AML-193 (cell line): ENCODE results near the gene AP2B1.
A peak's percentile ranks its signal among the peaks of the same experiment; 100 is the strongest.

Source experiments
- DNase-seq, 2 experiments: peaks; one replicate each; lab custom pipeline; 2025; lab: John Stamatoyannopoulos, UW

Gene AP2B1

DNA sequence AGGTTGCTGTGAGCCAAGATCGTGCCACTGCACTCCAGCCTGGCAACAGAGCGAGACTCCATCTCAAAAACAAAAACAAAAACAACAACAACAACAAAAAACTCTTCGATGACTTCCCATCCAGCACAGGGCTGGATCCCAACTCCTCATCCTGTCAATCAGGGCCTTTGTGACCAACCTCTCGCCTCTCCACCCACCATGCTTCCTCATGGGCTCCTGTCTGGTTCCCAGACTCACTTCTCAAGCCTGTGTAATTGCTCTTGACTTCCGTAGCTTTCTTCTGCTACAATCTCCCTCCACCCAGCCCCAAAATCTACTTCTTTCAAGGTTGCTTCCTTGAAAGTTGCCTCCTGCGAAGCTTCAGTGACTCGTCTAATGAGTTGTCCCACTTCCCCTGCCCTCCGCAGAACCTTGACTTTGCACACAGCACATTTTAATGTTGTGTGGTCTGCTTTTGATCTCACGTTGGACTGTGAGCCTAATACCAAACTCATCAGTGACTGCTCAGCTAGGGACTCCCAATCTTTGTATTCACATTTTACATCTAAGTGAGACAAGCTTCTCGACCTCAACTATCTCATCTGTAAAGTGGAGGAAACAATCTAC is 143.4 kb downstream of the AP2B1 start:
- DNase-seq = no peak

DNA sequence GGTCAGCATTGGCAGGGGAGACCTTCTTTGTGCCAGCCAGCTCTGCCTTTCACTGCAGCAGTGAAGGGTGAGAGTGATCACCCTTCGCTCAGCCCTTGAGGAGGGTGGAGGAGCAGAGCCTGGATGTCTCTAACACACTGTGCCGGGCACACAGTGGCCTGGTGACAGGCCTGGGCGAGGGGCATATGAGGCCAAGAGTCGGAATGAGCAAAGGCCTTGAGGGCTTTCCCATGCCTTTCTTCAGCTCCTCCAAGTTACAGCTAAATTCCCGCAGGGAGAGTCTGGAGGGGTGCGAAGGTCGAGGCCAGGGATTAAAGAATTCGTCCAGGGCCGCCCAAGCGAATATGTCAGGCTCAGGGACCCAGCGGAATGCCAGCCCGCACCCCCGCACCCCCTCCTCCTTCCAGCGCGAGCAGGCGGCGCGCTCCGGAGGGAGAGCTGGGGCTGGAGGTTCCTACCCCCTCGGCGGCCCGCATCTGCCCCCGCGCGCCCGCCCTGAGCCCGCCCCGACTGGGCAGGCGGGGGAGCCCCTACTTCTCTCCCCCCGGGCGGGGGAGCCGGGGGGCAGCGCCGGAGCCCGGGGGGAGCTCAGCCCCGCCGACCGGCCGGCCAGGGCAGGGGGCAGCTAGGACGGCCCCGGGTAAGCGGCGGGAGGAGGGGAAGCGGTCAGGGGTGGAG is 144.3 kb downstream of the AP2B1 start, which contains the start of gene RASL10B:
Gene RASL10B (plus strand): TSS at position 401 of the 678 bp plus-strand sequence. CDS start 3,546 bp downstream, outside the sequence.
- DNase-seq = peak in 1 of 2 experiments; percentile 32

DNA sequence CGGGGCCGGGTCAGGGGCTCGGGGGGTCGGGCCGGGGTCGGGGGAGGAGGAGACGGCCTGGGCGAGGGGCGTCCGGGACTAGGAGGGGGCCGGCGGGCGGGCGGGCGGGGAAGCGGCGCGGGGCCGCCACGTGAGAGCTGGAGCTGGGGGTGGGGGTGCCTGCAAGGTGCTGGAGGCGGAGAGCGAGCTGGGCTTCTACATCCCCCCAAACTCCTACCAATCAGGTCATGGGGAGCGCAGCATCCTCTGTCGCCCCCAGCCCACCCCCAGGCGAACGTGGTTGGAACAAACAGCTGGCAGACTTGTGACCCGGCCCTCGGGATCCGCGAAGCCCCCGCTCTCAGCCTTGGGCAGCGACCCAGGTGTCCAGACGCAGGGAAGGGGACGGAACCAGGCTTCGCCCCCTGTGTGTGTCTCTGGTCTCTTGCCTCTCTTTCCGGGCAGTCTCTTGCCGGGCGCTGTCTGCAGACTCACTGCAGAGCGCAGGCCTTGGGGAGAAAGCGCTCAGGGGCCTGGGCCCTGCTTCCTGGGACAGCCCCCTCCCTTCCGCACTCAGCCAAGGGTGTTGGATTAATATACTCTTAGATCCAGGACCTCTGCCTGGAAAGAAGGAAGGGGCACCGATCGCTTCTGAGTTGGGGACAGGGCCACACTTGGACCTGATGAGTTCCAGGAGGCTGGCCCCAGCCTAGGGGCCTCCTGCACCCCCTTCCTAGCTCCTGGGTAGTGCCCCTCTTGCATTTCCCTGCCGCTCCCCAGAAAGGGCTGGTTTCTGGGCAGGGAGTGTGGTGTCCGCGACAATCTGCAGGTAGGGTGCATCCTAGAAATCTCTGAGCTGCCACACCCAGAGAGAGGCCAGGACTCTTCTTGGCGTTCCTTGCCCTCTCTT is 145.0 kb downstream of the AP2B1 start:
- DNase-seq = no peak

DNA sequence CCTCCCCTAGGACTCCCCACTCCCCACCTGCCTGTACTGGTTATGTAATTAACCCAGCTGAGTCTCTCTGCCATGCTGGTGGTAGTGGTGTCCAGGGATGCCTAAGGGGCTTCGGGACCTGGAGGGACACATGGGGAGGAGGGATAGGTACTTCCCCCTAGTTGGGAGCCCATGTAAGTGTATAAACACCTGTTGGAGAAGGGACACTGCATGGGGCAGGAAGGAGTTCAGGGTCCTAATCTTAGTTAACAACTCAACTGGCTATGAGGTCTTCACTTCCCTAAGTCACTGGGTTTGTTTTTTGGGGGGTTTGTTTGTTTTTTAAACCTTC is 145.6 kb downstream of the AP2B1 start:
- no peak for DNase-seq

DNA sequence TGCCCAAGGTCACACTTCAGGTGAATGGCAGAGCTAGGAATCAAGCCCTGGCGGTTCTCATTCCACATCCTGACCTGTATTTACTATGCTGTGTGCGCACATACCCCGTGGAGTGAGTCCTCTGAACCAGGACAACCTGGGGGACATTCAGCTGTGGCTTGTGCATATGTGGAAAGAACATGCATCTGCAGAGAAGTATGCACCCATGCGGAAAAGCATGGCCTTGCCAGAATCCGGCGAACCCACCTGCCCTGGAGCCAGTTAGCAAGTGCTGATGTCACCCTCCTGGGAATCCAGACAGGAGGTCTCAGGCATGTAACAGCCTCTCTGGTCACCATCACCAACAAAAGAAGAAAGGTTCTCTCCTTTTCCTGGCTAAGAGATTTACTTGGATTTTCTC is 146.2 kb downstream of the AP2B1 start:
- DNase-seq = no peak

DNA sequence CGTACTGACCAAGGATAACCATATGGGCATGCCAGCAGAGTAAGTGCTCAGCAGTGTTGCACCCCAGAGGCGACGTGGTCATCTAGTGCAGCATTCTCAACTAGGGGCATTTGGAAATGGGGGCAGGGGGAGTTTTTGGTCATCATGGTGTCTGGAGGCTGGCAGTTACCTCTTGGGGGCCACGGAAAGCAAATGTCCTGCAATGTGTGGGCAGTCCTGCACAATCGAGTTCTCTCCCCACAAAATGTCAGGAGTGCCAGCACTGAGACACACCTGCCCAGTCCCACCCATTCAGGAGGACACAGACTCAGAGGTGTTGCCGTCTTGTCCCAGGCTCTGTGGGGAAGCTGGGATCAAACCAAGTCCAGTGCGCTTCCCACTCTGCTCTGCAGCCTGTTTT is 147.3 kb downstream of the AP2B1 start:
- no peak for DNase-seq

DNA sequence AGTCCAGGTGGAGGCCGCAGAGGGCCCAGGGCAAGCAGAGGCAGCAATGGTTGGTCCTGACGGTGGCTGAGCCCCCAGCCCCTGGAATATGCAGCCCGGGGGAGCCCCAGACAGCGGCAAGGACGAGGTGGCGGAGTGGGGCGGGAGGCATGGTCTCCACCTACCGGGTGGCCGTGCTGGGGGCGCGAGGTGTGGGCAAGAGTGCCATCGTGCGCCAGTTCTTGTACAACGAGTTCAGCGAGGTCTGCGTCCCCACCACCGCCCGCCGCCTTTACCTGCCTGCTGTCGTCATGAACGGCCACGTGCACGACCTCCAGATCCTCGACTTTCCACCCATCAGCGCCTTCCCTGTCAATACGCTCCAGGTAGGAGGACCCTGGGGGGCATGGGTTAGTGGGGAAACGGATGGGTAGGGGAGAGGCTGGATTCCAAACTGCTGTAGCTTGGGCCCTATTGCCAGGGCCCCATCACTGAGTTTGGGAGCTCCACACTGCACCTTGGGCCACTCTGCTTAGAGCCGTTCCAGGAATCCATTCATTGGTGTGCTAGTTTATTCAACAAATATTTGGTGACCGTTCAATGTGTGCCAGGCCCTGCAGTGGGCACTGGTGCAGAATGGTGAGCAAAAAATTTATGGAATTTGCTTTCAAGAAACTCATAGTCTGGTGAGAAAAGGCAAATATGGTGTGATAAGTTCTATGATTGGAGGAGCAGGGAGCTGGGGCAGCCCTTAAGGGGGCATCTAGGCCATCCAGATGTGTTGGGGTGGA is 148.1 kb downstream of the AP2B1 start:
- DNase-seq = no peak

DNA sequence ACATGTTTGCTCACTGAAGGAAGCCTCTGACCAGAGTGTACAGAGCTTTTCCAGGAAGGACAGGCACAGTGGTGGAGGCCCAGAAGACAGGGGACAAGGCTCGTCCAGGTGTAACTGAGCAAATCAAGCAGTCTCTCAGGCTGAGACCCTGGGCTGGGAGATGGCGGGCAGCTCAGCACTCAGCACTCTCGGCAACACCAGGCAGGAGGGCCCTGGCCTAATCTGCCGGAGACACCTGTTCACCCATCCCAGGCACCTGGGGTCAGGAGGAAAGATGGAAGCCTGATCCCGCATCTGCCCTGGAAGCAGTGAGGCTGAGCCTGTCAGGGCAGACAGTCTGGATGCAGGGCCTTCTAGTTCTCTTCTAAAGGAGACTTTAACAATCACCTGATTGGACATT is 149.1 kb downstream of the AP2B1 start:
- no peak for DNase-seq

DNA sequence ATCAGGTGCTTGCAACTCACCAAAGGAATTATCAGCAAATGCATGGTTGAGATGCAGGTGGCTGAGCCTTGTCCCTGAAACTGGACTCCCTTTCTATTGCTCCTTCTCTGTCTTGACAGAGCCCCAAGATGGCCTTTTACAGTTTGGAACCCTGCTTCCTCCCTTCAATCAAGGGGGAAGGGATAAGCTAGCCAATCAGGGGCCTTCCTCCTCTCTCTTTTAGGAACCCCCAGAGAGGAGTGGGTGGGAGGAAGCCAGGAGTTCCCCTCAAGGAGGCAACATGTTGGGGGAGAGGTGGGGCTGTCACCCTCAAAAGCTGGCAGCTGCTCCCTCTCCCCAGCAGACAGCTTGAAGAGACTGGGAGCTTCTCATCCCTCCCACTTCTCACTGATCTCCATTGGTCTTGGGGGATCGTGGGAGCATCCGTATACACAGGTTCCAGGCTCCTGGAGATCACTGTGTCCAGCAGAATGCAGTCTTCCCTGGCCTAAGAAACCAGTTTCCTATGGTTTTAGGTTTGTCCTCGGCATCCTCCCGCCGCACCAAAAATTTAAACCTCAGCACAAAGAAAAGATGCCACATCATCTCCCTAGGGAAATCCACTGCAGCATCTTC is 151.5 kb downstream of the AP2B1 start:
- DNase-seq = no peak

DNA sequence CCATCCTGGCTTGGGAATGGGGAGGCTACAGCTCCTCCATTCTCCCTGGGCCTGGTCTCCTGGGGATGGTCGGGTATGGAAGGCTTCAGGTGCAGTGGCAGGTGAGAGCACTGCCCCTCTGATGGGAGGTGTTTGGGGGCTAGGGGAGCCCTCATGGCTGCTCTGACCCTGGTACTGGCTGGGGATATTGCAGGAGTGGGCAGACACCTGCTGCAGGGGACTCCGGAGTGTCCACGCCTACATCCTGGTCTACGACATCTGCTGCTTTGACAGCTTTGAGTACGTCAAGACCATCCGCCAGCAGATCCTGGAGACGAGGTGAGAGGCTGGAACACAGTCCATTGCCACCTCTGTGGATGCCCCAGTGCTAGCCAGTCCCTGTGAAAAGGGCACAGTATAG is 153.1 kb downstream of the AP2B1 start:
- no peak for DNase-seq

DNA sequence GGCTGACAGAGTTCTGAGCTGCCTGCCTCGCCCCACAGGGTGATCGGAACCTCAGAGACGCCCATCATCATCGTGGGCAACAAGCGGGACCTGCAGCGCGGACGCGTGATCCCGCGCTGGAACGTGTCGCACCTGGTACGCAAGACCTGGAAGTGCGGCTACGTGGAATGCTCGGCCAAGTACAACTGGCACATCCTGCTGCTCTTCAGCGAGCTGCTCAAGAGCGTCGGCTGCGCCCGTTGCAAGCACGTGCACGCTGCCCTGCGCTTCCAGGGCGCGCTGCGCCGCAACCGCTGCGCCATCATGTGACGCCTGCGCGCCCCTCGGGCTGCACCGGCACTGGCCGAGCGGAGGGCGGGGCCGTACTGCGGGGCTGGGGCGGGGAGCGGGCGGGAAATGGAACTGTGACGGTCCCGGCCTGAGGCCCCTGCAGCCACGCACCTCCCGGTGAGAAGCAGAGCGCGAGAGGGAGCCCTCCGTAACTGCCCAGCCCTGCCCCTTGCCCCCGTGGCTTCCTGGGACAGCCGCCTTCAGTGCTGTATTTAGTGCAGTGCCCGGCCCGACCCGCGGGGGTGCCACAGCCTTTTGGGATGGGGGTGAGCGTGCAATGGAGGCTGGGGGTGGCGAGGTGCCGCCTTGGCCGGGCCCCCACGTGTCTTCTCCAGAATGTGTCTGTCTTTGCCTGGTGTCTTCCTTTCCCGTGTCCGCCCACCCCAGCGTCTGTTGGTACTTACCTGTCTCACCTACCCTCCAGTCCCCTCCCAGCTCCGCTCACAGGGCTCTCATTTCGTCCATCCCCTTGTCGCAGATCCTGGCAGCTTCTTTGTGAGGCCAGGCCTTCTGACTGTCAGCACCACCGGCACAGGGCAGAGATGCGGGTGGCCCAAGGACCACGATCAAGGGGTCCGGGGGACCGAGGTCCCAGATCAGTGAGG is 154.1 kb downstream of the AP2B1 start:
- DNase-seq = no peak

DNA sequence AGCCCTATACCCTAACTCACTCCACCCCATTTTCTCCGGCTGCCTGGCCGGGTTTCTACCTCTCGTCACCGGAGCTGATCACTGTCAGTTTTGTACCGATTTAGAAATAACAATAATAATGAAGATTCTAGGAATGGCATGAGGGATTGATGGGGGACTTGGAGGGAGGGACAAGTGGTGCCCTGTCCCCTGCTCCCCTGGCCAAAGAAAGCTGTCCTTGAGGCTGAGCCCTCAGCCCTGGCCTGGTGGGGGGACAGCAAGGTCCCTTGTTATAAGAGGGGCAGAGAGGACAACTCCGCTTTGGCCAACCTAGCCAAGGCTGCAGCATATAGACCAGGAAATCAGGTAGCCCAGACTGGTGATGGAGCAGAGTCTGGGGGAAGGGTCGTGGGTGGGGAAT is 155.4 kb downstream of the AP2B1 start:
- no peak for DNase-seq

DNA sequence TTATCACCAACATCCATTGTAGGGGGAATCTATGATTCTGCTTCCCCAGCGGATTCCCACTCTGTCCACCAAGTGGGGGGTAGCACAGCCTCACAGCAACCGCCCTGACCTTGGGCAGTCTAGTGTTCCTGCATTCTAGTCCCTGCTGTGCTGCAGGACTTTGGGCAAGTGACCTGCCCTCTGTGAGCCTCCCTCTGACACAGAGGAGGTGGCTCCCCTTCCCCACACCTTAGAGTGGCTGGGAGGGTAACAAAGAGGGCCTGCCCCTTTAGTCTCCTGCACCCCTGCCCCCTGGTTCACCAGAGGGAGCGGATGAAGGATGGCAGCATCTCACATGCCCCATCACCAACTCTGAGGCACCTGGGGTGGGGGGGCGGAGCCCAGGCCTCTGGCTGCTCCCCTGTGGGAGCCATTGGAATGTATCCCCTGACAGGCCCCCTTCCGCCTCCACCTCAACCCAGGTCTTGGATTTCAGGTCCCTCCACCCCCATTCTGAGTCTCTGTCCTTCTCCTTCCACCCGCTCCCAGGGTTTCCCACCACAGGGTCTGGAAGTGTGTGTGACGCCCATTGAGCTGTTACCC is 155.9 kb downstream of the AP2B1 start:
- DNase-seq = no peak

DNA sequence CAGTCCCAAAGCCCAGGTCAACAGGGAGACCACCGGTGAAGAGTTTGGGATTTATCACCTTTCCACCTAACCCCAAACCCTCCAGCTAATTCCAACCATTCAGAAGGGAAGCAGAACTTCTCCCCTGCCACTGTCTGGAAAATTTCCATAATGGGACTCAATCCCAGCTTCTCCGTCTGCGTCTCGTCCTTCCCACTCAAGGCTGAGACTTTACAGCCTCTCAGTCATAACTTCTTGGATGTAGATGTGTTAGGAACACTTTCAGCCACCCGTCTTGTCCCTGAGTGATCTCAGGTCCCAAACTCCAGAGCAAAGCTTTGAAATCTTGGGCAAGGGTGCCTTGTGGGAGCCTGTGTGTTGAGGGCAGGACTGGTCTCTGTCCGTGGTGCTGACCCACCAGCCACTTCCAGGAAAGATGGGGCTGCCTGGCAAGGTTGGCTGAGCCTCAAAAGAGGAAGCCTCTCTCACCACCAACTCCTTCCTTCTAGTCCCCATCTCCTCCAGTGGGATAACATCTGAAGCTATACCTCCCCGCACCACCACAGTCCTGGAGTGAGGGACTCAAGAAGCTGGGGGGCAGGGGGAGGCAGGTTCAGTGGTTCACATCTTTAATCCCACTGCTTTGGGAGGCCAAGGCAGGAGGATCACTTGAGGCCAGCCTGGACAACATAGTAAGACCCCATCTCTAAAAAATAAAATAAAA is 156.7 kb downstream of the AP2B1 start:
- DNase-seq = peak; percentile 66 to 73

DNA sequence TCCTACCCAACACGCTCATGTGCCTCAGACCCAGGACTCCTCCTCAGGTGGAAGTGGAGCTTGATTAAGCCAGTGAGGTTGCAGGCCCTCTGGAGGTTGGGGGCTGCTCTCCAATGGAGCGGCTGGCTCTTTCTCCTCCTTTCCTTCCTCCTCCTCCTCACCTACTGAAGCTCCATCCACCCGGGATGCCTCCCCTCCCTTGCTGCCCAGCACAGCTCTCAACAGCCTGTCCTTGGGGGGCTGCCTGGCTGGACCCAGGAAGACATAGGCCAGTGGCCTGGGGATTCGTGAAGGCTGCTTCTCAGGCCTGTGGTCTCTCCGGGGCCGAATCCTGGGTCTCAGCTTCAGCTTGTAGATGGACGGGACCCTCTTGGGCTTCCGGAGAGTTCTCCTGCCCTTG is 157.7 kb downstream of the AP2B1 start:
- DNase-seq = no peak

DNA sequence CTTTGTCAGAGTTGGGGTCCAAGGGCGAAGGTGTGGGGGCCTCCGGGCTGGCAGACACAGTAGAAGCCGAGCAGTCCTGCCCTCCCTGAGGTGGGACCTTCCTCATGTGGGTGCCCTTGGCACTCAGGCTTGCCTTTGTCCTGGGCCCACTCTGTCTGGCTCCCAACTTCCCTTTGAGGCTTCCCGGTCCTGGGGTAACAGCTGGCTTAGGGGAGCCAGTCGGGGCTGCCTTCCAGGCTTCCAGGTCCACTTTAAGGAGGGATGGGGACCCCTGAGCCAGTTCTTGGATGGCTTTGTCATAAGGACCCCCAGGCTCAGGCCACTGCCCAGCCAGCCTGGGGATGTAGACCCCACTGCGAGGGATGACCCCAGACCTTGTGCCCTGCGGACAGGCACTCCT is 158.1 kb downstream of the AP2B1 start:
- no peak for DNase-seq

DNA sequence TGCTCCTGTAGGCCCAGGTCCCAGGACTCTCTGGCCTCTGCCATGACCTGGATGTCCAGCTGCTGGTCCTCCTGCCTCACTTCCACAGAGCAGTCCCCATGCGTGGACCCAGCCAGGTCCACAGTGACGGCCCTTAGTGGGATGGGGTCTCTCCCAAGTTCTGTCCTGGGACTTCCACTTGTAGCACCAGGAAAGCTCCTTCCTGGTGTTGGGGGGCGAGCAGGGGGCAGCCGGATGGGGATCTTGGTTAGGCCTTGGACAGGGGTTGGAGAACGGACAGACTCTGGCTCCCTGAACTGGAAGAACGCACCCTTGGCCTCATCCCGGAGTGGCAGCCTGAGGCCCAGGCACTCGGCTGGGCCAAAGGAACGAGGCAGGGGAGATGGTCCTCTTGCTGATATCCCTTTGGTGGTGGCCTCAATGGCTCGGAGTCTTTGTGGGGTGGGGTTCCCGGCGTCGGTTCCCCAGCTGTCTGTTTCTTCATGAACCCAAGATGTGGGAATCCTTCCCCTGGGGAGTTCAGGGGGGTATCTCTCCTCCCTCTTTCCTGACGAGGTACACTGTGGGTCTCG is 158.7 kb downstream of the AP2B1 start:
- DNase-seq = no peak

DNA sequence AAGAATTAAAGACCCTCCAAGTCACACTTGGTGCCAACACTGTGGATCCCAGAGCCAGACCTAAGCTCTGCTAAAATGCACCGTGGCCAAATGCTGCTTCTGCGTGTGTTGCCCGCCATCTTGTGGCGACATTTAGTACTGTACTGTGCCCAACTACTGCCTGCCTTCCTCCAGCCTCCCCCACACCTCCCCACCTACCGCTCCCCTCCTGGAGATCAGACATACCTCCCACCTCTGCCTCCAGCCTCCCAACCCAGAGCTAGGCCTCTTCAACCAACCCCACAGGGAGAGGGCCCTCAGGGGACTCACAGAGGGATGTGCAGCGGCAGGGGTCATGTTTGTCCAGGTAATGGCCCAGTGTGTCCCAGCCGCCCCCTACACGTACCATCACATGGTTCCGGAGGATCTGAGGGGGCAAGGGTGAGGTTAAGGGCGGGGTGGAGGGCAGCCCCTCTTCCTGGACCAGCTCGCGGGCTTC is 160.5 kb downstream of the AP2B1 start:
- DNase-seq = peak; percentile 71 to 76

DNA sequence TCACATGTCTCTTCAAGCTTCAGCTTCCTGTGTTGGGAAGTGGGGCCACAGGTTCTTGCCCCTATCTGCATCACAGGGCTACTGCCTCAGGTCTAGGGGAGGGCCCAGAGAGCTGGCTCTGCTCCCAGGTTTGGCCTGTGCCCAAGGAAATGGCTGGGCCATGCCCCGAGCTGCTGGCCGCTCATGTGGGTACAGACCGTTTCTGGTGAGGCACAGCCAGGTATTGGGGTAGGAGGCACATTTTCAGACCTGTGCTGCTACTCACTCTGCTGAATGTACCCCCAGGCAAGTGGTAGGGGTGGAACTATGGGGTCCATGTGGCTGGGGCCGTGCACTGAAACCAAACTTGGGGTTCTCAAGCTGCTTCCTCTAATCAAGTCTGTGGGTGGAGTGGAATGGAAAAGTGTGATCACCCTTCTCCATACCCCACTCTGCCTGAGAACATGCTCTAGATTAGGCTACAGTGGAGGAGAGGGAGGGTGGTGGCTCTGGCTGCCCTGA is 161.3 kb downstream of the AP2B1 start:
- DNase-seq = no peak
